Measurements from ENCODE around the gene PTGES3.
"Not testable (repeated sequence)": the region's sequence is repeated elsewhere in the genome, so short reads cannot be mapped to it uniquely, and the experiment has no call there.

The PTGES3 gene

DNA sequence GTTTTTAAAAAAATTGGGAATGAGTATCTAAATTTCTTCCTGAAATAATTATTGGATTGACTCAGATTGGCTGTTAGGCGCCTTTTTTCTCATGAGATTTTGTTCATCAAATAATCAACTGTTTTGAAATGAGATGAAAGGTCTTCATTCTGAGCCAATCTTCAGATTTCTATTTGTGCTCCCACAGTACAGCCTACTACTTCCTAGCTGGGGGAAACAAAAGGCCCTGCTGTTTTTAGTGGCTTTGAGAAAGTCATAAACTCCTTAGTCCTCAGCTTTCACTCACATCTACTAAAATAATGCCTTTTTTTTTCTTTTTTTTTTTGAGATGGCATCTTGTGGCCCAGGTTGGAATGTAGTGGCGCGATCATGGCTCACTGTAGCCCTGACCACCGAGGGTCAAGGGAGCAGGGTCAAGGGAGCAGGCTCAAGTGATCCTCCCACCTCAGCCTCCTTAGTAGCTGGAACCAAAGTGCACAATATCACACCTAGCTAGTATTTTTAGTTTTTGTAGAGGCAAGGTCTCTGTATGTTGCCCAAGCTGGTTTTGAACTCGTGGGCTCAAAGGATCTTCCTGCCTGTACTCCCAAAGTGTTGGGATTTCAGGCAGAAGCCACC, 21.8 kb upstream of the PTGES3 start:
- no peak for DNase-seq (ENCODE audit: low spot score)

DNA sequence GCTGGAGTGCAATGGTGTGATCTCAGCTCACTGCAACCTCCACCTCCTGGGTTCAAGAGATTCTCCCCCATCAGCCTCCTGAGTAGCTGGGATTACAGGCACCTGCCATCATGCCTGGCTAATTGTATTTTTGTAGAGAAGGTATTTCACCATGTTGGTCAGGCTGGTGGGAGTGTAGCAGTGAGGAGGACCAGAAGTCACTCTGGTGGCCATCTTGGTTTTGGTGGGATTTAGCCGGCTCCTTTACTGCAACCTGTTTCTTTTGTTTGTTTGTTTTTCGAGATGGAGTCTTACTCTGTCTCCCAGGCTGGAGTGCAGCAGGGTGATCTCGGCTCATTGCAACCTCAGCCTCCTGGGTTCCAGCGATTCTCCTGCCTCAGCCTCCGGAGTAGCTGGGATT, 16.4 kb upstream of the PTGES3 start:
- not testable (repeated sequence) for DNase-seq (ENCODE audit: low spot score)

DNA sequence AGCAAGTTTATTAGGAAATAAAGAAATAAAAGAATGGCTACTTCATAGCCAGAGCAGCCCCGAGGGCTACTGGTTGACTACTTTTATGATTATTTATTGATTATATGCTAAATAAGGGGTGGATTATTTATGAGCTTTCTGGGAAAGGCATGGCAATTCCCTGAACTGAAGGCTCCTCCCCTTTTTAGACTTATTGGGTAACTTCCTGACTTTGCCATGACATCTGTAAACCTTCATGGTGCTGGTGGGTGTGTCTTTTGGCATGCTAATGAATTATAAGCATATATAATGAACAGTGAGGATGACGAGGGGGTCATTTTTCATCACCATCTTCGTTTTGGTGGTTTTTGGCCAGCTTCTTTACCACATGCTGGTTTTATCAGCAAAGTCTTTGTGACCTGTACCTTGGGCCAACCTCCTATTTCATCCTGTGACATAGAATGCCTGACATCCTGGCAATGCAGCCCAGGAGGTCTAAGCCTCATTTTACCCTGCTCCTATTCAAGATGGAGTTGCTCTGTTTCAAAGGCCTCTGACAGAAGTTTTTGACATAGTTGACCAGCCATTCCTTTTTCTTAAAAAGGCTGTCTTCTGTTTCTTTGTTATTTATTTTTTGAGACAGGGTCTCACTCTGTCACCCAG, 11.1 kb upstream of the PTGES3 start:
- DNase-seq (ENCODE audit: low spot score), result no peak

DNA sequence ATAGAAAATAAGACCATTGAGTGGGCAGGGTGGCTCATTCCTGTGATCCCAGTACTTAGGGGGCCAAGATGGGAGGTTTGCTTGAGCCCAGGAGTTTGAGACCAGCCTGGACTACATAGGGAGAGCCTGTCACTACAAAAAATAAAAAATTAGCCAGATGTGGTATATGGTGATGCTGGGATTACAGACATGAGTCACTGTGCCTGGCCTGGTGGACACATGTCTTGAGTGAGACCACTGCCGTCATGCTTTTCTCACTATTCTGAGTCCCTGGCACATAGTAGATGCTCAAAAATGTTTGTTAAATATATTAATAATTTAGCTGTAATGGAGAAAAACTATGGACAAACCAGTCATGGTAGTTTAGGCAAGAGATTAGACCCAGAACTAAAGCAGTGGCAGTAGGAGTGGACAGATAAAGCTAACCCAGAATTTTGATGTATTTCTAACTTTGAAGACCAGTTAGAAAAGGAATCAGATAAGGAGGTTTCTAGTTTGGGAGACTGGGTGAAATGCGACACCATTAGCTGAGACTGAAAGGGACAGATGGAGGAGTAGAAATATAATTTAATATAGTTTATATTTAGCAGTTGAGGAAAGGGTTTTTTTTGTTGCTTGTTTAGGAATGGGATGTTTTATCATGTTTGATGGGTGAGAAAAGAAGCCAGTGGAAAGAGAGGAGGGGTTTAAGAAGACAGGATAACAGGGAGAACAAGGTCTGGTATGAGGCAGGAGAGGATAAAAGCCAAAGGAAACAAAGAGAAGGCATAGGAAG, 7.4 kb upstream of the PTGES3 start:
- no peak for DNase-seq (ENCODE audit: low spot score)

DNA sequence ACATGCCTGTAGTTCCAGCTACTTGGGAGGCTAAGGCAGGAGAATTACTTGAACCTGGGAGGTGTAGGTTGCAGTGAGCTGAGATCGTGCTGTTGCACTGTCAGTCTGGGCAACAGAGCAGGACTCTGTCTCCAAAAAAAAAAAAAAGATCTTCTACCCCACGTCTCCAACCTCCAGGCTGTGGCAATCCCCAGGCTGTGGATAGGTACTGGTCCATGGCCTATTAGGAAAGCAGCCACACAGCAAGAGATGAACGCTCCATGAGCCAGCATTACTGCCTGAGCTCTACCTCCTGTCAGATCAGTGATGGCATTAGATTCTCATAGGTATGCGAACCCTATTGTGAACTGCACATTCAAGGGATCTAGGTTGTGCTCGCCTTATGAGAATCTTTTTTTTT, 6.1 kb upstream of the PTGES3 start:
- DNase-seq (ENCODE audit: low spot score), result no peak

DNA sequence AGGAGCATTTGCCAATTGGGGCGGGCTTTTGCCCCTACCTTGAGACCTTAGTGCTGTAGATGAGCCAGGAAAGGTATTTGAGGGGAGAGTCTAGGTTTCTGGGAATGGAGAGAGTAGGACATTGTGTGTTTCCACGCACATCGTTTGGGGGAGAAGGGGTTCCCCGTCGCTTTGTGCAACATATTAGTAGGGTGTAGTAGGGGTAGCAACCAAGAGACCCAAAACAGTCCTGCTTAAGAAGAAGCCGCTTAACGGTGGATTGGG, 694 bp upstream of the PTGES3 start:
- no peak for DNase-seq (ENCODE audit: low spot score)

DNA sequence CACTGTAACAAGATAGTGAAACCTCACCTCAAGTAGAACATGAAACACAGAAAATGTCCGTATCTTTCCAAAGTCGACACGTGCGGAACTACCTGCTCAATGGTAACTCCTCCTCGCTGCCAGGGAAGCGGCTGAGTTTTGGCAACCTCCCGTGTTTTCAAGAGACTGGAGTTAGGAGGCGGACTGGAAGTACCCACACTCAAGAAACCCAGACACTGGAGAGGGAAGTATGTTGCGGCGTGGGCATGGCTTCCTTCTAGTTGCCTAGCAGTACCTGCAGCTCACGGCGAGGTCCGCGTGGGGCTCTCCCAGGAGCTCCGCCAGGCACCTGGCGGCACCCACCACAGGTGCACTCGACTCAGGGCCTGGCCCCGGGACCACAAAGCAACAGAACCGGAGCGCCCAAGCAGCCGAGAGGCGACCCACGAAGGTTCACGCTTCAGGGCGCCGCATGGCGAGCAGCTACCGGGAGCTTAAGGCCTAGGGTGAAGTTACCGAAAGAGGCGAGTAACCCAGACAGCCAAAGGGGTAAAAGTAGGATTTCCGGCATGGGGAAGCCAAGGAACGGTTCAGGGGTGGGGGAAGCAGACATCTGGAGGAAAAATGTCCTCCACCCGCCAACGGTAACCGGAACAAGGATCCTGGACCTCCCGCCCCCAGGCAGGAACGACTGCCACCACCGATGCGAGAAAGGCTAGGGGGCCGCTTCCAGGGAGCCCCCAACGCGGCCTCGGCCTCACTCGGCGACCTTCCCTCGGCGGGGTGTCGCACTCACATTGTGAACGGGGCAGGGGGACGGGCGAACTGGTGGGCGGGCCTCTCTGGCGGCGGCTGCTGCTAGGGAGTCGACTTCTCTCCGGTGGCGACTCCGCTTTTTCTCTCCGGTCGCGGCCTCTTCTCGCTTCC, 608 bp downstream of the PTGES3 start:
- peak; percentile 46 for DNase-seq (ENCODE audit: low spot score)

DNA sequence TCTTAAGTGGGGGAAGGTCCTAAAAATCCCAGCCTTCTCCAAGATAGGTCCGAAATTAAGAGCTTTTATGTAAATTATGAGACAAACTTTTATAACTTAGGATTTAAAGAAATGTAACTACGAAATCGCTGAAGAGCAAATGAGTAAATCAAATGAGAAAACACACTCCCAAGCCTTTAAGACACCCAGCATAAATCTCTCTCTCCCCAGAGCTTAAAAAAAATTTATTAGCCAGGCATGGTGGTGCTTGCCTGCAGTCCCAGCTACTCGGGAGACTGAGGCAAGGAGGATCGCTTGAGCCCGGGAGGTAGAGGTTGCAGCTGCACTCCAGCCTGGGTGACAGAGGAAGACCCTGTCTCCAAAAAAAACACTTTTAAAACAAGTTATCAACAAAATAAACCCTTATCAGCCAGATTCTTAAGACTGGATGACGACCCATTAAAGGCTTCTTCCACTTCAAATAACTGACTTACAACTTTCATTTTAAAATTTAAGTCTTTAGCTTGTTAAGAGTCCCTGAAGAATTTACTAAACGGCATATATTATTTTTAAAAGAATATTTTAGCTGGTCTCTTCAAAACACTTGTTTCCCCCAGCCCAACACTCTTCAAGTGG, 3.2 kb downstream of the PTGES3 start:
- DNase-seq (ENCODE audit: low spot score), result no peak

DNA sequence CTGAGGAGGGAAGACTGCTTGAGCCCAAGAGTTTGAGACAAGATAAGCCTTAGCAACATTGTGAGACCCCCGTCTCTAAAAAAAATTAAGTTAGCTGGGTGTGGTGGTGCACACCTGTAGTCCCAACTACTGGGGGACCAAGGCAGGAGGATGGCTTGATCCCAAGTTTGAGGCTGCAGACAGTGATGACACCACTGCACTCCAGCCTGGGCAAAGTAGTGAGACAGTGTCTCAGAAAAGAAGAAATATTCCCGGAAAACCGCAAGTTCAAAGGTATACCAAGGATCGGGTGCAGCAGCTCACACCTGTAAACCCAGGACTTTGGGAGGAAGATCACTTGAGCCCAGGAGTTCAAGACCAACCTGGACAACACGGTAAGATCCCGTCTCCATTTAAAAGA, 5.8 kb downstream of the PTGES3 start:
- DNase-seq (ENCODE audit: low spot score), result no peak

DNA sequence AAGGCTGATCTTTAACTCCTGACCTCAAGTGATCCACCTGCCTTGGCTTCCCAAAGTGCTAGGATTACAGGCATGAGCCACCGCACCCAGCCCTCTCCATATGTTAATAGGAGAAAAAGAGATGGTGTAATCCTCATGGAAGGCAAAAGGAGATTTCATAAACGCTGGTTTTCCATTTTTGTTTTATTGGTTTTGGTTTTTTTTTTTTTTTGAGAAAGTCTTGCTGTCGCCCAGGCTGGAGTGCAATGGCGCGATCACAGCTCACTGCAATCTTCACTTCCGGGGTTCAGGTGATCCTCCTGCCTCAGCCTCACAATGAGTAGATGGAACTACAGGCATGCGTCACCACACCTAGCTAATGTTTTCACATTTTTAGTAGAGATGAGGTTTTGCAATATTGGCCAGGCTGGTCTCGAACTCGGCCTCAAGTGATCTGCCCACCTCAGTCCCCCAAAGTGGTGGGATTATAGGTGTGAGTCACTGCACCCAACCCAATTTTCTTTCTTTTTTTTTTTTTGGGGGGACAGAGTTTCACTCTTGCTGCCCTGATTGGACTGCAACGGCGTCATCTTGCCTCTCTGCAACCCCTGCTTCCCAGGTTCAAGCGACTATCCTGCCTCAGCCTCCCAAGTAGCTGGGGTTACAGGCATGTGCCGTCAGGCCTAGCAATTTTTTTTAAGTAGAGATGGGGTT, 8.1 kb downstream of the PTGES3 start:
- no peak for DNase-seq (ENCODE audit: low spot score)

DNA sequence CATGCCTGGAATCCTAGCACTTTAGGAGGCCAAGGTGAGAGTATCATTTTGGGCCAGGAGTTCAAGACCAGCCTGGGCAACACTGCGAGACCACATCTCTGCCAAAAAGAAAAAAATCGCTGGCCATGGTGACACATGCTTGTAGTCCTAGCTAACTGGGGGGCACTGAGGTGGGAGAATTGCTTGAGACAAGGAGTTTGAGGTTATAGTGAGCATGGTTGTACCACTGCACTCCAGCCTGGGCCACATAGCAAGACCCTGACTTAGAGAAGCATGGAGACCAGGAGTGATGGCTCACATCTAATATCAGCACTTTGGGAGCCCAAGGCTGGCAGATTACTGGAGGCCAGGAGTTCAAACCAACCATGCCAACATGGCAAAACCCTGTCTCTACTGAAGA, 9.2 kb downstream of the PTGES3 start:
- DNase-seq (ENCODE audit: low spot score), result no peak

DNA sequence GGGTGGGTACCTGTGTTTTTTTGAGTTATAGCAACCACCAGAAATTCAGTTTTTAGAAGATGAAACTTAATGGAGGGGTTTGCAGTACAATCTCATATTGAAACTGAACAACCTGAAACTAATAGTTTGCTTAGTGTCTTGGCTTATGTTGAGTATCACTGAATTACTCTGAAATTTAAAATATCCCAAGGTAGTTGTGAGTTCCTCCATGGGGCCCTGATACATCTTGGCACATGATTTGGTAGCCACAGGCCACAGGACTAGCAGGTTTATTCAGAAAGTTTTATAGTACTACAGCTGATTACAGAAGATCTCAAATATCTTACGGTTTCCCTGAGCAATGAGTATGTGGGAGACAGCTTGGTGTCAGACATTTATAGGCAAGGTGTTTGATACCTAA, 10.4 kb downstream of the PTGES3 start:
- no peak for DNase-seq (ENCODE audit: low spot score)

DNA sequence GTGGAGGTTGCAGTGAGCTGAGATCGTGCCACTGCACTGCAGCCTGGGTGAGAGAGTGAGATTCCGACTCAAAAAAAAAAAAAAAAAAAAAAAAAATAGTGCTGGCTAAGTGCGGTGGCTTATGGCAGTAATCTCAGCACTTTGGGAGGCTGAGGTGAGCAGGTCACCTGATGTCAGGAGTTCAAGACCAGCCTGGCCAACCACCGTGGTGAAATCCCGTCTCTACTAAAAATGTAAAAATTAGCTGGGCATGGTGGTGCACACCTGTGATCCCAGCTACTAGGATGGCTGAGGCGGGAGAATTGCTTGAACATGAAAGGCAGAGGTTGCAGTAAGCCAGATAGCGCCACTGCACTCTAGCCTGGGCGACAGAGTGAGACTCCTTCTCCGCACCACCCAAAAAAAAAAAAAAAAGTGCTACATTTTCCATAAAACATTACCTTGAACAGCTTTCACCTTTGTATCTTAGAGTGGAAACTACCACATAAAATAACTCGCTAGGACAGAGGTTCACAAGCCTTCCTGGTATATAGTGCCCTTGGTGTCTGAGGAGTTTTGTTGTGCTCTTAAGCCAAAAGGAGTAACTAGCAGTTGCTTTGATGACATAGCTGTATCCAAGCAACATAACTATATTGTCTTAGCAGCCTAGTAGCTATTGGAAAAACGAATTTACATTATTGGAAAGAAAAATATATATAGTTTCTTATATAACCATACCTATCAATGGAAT, 11.1 kb downstream of the PTGES3 start:
- no peak for DNase-seq (ENCODE audit: low spot score)

DNA sequence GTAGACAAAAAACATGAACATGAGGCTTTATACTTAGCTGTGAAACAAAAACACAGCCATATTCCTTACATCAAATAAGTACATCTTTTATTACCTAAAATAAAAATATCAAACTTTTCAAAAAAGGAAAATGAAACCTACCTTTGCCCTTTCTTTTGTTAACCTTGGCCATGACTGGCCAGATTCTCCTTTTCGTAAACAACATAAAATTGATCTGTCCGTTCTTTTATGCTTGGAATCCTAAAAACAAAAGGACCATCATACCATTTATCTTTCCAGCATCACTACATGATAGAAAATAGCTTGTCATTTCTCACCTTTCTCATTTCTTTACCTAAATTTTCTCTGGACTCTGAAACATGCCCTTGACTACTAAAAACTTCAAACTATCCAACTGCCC, 16.5 kb downstream of the PTGES3 start:
- DNase-seq (ENCODE audit: low spot score), result no peak

DNA sequence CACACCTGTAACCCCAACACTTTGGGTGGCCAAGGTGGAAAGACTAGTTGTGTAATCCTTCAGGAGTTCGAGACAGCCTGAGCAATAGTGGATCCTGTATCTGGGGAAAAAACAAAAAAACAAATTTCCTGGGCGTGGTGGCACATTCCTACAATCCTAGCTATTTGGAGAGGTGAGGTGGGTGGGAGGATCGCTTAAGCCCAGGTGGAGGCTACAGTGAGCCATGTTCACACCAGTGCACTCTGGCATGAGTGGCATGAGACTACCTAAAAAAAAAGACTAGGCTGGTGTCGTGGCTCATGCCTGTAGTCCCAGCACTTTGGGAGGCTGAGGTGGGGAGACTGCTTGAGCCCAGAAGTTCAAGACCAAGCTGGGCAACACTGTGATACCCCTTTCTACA, 17.2 kb downstream of the PTGES3 start:
- no peak for DNase-seq (ENCODE audit: low spot score)

DNA sequence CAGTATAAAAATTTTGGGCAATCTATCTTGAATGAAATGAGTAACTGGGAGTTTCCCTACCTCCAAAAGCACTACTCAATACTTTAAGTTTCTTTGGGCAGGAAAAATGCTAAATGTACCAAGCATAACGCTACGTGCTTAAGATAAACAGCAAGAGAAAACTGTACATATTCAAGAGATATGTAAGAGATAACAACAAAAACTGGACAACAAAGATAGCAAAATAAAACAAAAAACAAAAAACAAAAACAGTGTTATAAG, 20.0 kb downstream of the PTGES3 start:
- no peak for DNase-seq (ENCODE audit: low spot score)

DNA sequence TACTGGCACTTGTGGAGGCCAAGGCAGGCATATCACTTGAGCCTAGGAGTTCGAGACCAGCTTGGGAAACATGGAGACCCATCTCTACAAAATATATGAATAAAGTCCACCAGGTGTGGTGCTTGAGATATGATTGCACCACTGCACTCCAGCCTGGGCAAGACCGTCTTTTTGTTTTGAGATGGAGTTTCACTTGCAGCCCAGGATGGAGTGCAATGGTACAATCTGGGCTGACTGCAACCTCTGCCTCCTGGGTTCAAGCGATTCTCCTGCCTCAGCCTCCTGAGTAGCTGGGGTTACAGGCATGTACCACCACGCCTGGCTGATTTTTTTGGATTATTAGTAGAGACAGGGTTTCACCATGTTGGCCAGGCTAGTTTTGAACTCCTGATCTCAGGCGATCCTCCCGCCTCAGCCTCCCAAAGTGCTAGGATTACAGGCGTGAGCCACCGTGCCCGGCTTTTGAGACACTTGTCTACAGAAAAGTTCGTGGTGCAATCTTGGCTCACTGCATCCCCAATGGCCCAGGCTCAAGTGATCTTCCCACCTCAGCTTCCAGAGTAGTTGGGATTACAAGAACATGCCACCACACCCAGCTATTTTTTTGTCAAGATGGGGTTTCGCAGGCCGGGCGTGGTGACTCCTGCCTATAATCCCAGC, 26.0 kb downstream of the PTGES3 start:
- DNase-seq (ENCODE audit: low spot score), result no peak

DNA sequence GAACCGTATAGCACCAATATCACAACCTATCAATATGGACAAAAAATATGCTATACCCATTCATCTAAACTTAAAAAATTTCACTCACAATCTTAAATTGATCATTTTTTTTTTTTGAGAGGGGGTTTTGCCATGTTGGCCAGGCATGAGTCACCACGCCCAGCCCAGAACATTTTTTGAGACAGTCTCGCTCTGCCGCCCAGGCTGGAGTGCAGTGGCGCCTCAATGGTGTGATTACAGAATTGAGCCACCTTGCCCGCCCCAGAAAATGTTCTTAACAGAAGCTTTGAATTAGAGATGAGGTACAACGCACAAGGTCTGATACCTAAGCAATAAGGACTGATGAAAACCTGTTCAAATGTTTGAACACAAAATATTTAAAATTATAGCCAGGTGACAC, 26.5 kb downstream of the PTGES3 start:
- DNase-seq (ENCODE audit: low spot score), result no peak

DNA sequence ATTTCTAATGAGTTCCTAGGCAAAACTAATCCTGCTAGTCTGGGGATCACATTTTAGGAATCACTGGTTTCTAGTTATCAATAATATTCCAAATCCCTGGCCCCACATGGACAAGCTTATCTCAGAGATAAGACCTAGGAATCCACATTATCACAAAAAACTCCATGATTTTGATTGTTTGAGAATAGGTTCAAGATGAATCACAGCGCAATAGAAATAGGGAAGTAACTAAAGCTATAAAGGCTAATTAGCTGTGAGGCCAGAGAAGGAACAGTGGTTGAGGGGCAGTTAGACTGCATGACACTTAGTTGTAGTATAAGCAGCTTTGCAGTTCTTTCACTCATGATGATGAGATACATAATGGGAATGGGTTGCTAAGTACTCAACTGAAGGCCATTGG, 29.2 kb downstream of the PTGES3 start:
- no peak for DNase-seq (ENCODE audit: low spot score)

DNA sequence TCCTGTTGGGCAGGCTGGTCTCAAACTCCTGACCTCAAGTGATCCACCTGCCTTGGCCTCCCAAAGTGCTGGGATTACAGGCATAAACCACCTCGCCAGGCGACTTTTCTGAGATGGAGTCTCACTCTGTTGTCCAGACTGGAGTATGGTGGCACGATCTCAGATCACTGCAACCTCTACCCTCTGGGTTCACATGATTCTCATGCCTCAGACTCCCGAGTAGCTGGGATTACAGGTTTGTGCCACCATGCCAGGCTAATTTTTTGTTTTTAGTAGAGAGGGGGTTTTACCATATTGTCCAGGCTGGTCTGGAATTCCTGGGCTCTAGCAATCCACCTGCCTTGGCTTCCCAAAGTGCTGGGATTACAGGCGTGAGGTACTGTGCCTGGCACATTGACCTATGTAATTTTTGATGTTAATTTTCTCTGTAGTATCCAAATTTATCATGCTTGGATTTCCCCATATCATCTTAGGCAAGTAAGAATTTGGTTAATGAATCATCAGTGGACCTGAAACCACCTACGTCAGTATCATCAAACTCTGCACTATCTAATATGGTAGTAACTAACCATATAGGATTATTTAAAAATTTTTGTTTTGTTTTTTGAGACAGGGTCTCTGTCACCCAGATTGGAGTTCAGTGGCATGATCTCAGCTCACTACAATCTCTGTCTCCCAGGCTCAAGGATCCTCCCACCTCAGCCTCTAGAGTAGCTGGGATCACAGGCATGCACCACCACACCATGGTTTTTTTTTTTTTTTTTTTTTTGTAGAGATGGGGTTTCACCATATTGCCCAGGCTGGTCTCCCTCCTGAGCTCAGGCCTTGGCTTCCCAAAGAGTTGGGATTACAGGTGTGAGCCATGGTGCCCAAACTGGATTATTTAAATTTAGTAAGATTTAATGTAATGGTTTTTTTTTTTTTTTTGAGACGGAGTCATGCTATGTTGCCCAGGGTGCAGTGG, 30.4 kb downstream of the PTGES3 start:
- DNase-seq (ENCODE audit: low spot score), result no peak
